SK-N-MC (cell line): ENCODE measurements around the gene RNF17.

ENCODE experiments used
- DNase-seq: peaks from one replicate; pipeline ENCODE4 v3.0.0-alpha.2; 2011; ENCODE audit warnings: low read depth, low spot score
- H3K27ac ChIP-seq: fragments of 200-600 bp; sonication (generic); 2 replicates; pipeline ENCODE4 v1.5.1; 2016; ENCODE audit warnings: mixed run types
- H3K36me3 ChIP-seq: fragments of 200-600 bp; sonication (generic); 2 replicates; pipeline ENCODE4 v1.6.1; 2017; ENCODE audit warnings: antibody characterized with exemption, low read length, mixed read lengths; ENCODE audit not compliant: insufficient read depth
- H3K4me3 ChIP-seq: fragments of 200-600 bp; sonication (generic); 2 replicates; pipeline ENCODE4 v1.5.1; 2016
- H3K9ac ChIP-seq: fragments of 200-600 bp; sonication (generic); 2 replicates; pipeline ENCODE4 v1.8.0; 2017; ENCODE audit warnings: mixed run types, mixed read lengths; ENCODE audit not compliant: insufficient read length
- H3K9me3 ChIP-seq: fragments of 200-600 bp; sonication (generic); 2 replicates; pipeline ENCODE4 v1.6.1; 2017; ENCODE audit warnings: low read depth, mild to moderate bottlenecking, antibody characterized with exemption, low read length, moderate library complexity, mixed read lengths
- EZH2 ChIP-seq: fragments of 200-600 bp; sonication (generic); IDR thresholded peaks from one replicate; pipeline ENCODE4 v1.6.1; 2017; ENCODE audit warnings: antibody characterized with exemption
- FOXP2 ChIP-seq: optimal IDR thresholded peaks from 2 replicates; pipeline ENCODE3; 2011; ENCODE audit warnings: mild to moderate bottlenecking, moderate library complexity; ENCODE audit not compliant: insufficient read depth; ENCODE audit errors: extremely low read length, control extremely low read depth
- POLR2AphosphoS5 ChIP-seq: IDR thresholded peaks from 2 replicates; pipeline ENCODE4 v1.6.1; 2012; ENCODE audit warnings: mild to moderate bottlenecking, low read depth, low read length, borderline replicate concordance

Gene RNF17

DNA sequence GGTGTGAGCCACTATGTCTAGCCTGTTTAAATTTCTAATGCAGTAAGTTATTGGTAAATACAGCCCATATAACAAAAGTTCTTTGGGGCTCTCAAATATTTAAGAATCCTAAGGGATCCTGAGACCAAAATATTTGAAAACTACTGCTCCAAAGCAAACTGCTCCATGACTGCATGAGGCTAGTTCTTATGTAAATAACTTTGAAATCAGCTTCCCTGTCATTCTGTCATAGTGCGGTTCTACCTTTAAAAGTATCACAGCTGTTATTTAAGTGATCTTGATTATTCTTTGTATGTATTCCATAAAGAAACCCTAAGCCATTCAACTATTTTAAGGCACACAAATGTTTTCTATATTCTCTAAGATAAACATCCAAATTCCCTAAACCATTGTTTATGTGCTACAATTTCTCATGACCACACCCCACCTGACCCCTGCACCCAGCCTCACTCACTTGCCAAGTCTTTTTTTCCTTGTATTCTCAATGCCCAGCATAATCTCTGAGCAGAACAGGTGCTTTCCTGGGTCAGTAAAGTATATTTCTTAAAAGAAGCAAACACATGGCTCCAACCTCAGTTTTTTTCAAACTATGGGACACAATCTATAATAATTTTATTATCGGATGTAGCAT lies 146.6 kb downstream of the RNF17 start:
- Histone ChIP-seq H3K9ac (no peak overlapping the region), H3K27ac (no peak overlapping the region)

GRCh38 chr13:24911133-24911908 lies 147.4 kb downstream of the RNF17 start:
- H3K27ac ChIP-seq: no peak overlapping the region
- H3K9me3 ChIP-seq: no peaks in the 10 kb centered on the region
- no peak overlapping the region for H3K4me3 ChIP-seq
- no peak for DNase-seq
- no peak for TF ChIP-seq EZH2
- TF ChIP-seq FOXP2: no peak
- no peak for TF ChIP-seq POLR2AphosphoS5
- peaks cover 47% of the 10 kb centered on the region for H3K36me3 ChIP-seq
- no peak overlapping the region for H3K9ac ChIP-seq

More for the DNA sequence above, 146.6 kb downstream of the RNF17 start:
- Histone ChIP-seq H3K4me3 (no peak overlapping the region), H3K9me3 (no peaks in the 10 kb centered on the region), H3K36me3 (peaks cover 54% of the 10 kb centered on the region)
- no peak for DNase-seq
- TF ChIP-seq FOXP2 (no peak), POLR2AphosphoS5 (no peak), EZH2 (no peak)

DNA sequence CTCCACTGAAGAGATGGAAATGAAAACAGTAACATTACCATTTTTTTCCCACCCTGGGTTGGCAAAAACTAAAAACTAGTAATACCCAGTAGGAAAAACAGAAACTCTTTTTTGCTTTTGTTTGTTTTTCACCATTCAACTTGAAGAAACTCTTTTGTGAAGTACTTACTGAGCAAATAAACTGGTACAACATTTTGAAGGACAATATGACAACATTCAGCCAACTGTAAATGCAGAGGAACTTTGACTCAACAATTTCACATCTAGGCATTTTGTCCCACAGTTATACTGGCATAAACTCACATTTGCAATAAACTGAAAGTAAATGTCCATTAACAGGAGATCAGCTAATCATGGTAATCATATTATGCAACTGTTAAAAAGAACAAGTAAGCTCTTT lies 152.5 kb downstream of the RNF17 start:
- no peak for TF ChIP-seq FOXP2
- no peak for TF ChIP-seq POLR2AphosphoS5
- TF ChIP-seq EZH2: no peak
- Histone ChIP-seq H3K9ac (no peak overlapping the region), H3K27ac (no peak overlapping the region), H3K36me3 (peaks cover 9% of the 10 kb centered on the region; the same call in 1 of the 2 replicates), H3K9me3 (no peaks in the 10 kb centered on the region), H3K4me3 (no peak overlapping the region)
- no peak for DNase-seq

- no peak for DNase-seq
- TF ChIP-seq FOXP2: no peak
- TF ChIP-seq POLR2AphosphoS5: no peak
- TF ChIP-seq EZH2: no peak
- peak overlapping the region; percentile 99 for H3K4me3 ChIP-seq
Measured at GRCh38 chr13:24921003-24921402, 157.0 kb downstream of the RNF17 start.

DNA sequence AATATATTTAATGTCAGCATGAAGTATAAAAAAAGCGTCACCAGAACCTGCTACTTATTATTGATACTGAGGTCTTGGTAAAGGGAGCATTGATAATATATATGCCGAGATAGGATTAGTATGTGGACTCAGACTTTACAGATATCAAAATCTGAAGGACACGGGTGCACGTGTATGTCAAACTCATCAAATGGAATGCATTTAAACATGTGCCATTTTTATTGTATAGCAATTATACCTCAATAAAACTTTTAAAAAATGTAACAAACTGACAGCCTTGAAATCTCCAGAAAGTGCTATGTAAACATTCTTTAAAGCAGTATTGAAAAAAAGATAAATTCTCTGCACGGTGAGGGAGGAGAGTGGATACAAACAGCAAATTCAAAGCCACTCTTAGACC lies 157.9 kb downstream of the RNF17 start:
- peak overlapping the region; percentile 90 for H3K9ac ChIP-seq
- H3K4me3 ChIP-seq: peak overlapping the region; percentile 99
- H3K9me3 ChIP-seq: no peaks in the 10 kb centered on the region
- DNase-seq: no peak
- TF ChIP-seq POLR2AphosphoS5 (no peak), EZH2 (no peak), FOXP2 (no peak)
- no peaks in the 10 kb centered on the region for H3K36me3 ChIP-seq
- no peak overlapping the region for H3K27ac ChIP-seq

More at GRCh38 chr13:24921003-24921402, 157.0 kb downstream of the RNF17 start:
- no peak overlapping the region for H3K27ac ChIP-seq
- H3K9ac ChIP-seq: no peak overlapping the region
- no peaks in the 10 kb centered on the region for H3K36me3 ChIP-seq
- no peaks in the 10 kb centered on the region for H3K9me3 ChIP-seq

- no peak overlapping the region for H3K27ac ChIP-seq
- H3K9ac ChIP-seq: peak overlapping the region; percentile 90
- H3K36me3 ChIP-seq: no peaks in the 10 kb centered on the region
- H3K4me3 ChIP-seq: peak overlapping the region; percentile 99
- no peak for DNase-seq
- no peaks in the 10 kb centered on the region for H3K9me3 ChIP-seq
- no peak for TF ChIP-seq EZH2
- TF ChIP-seq POLR2AphosphoS5: no peak
- no peak for TF ChIP-seq FOXP2
Measured at GRCh38 chr13:24922387-24922744, 158.4 kb downstream of the RNF17 start.

DNA sequence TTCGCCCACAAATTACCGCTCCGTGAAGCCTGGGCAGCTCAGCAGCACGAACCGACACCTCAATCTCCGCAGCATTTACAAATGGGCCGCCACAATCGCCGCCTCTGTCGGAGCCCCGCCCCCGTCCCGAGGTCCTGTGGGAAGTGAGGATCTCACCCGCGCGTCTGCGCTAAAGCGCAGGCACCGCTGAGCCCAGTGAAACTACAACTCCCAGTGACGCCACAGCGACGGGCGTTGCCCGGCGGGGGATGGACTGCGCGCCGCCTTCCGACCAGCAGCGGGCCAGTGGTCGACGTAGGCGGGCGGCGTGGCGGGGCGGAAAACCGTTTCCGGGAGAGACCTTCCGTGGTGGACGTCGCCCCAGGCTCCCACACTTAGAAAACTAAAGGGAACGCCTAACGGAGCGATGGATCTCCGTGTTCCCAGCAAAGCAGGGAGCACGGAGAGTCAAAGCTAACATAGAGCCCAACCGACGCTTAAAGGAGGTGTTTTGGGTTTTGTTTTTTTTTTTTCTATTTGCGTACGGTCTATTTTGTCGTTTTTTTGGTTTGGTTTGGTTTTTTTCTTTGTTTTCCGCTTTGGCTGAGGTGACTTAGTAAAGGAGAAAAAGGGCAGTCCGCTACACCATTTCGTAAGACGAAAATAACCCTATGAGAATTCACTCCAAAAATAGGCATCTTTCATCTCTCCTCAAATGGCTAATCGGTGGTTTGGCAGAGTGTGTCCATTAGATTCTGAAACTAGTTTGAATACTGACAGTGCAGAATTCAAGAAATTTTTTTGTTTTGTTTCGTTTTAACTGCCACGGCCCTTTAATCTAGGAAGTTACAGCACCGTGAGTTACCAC lies 159.0 kb downstream of the RNF17 start:
- Histone ChIP-seq H3K36me3 (no peaks in the 10 kb centered on the region), H3K9ac (peak overlapping the region; percentile 92), H3K9me3 (no peaks in the 10 kb centered on the region), H3K27ac (peak overlapping the region; percentile 67), H3K4me3 (peak overlapping the region; percentile 99)
- peak; percentile 52 for DNase-seq
- TF ChIP-seq POLR2AphosphoS5: peak; percentile 83
- TF ChIP-seq FOXP2: peak; percentile 96
- no peak for TF ChIP-seq EZH2

DNA sequence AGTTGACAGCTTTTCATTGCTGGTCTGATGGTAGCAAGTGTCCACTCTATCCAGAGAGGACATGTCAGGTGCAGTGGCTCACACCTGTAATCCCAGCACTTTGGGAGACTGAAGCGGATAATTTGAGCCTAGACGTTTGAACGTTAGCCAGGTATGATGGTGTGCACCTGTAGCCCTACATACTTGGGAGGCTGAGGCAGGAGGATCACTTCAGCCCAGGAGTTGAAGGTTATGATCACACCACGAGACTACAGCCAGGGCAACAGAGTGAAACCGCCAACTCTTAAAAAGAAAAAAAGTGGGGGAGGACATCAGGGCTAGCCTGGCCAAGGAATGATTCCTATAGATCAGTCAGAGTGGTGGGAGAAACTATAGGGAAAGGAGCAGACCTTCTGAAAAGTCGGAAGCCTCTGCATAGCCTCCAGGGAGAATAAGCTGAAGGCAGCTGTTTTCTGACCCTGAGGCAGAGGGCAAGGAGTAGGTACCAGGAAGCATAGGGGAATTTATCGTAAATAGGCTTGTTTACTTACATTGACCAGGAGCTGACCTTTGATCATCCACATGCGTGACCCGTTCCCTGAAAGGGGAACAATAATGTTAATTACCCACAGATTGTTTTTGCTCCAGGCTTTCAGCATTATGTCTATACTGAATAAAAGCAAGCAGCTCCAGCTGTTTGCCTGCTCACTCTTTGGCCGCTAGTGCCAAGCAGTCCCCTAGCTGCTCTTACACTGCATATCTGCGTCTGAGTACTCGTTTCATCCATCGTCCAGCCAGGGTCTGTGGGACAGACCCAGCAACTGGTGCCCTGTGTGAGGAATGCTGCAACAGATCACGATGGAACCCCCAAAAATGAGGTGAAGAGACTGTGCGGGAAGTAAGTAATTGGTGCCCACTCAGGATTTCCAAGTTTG lies 161.6 kb downstream of the RNF17 start:
- TF ChIP-seq EZH2 (no peak), POLR2AphosphoS5 (no peak), FOXP2 (no peak)
- H3K4me3 ChIP-seq: no peak overlapping the region
- H3K9me3 ChIP-seq: no peaks in the 10 kb centered on the region
- DNase-seq: no peak
- H3K27ac ChIP-seq: no peak overlapping the region
- H3K9ac ChIP-seq: no peak overlapping the region
- no peaks in the 10 kb centered on the region for H3K36me3 ChIP-seq
